Dendritic cell treated with granulocyte-macrophage colony-stimulating factor and Interleukin-4, amounts not matched to agents 40 ng/mL and 50 ng/mL, for 4 days (primary cell): ENCODE measurements around the gene CCDC24.

ENCODE experiments used
- H3K27ac Mint-ChIP-seq: one replicate; pipeline ENCODE4 v1.8.0; 2022; ENCODE audit warnings: mild to moderate bottlenecking, mixed read lengths
- H3K27me3 Mint-ChIP-seq: one replicate; pipeline ENCODE4 v1.8.0; 2022; ENCODE audit warnings: mild to moderate bottlenecking, mixed read lengths
- H3K36me3 Mint-ChIP-seq: one replicate; pipeline ENCODE4 v1.8.0; 2022; ENCODE audit warnings: low read depth, mixed read lengths
- H3K4me1 Mint-ChIP-seq: one replicate; pipeline ENCODE4 v1.8.0; 2022; ENCODE audit warnings: low read depth, mixed read lengths
- H3K4me3 Mint-ChIP-seq: one replicate; pipeline ENCODE4 v1.8.0; 2022; ENCODE audit warnings: mild to moderate bottlenecking, moderate library complexity, mixed read lengths
- H3K9me3 Mint-ChIP-seq: one replicate; pipeline ENCODE4 v1.8.0; 2022; ENCODE audit warnings: mixed read lengths
- intact Hi-C: fragments of 100-400 bp; cut with micrococcal nuclease; formaldehyde crosslinking; loops from one replicate; pipeline ENCODE4 v1.15.0; 2022

CCDC24 gene

GRCh38 chr1:43991476-43992231 is at the start of gene CCDC24:
CCDC24 (plus strand) TSS chr1:43991599; CDS start chr1:43991879, 280 bp downstream.
- intact Hi-C loops, result loop anchor here (2.0 kb wide), 2 partner anchors 17 to 45 kb away; partner anchors contain the start of genes ATP6V0B and IPO13
- peak within 1 kb of the TSS; percentile 92 for H3K4me3 Mint-ChIP-seq
- no peaks in the 10 kb centered on the region for H3K9me3 Mint-ChIP-seq
- peaks cover 9% of the 10 kb centered on the region for H3K27me3 Mint-ChIP-seq
- H3K27ac Mint-ChIP-seq, result peak within 1 kb of the TSS; percentile 83
- peaks cover 29% of the 10 kb centered on the region for H3K4me1 Mint-ChIP-seq
- H3K36me3 Mint-ChIP-seq, result peaks cover 8% of the 10 kb centered on the region

GRCh38 chr1:43942411-43942810 is 49.0 kb upstream of the CCDC24 start:
- peaks cover 48% of the 10 kb centered on the region for H3K4me1 Mint-ChIP-seq
- H3K4me3 Mint-ChIP-seq, result no peak overlapping the region
- intact Hi-C loops, result loop anchor here (10.0 kb wide), 1 partner anchor 92 kb away; the partner anchor contains the start of gene SLC6A9
- H3K27me3 Mint-ChIP-seq, result no peaks in the 10 kb centered on the region
- peak overlapping the region; percentile 56 for H3K27ac Mint-ChIP-seq
- H3K36me3 Mint-ChIP-seq, result peaks cover 21% of the 10 kb centered on the region
- H3K9me3 Mint-ChIP-seq, result no peaks in the 10 kb centered on the region

DNA sequence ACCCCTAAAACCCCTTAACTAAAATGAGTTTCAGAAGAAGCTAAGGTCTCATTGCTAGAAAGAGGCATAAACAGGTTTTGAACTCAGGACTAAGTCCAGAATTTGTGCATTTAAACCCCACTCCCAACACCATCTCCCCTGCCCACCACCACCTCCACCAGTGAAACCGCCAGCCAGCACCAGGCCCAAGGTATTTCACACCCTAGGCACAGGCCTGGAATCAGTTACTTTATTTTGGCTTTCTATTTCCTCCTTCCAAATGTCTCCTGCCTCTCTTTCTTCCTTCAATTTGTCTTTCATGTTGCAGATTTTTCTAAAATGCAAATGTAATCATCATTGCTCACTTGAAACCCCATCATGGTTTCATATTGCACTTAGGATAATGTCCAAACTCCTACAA is 46.5 kb upstream of the CCDC24 start:
- Mint-ChIP-seq H3K9me3 (no peaks in the 10 kb centered on the region), H3K4me3 (no peak overlapping the region), H3K27ac (no peak overlapping the region), H3K36me3 (peaks cover 33% of the 10 kb centered on the region), H3K4me1 (peaks cover 66% of the 10 kb centered on the region), H3K27me3 (no peaks in the 10 kb centered on the region)
- intact Hi-C loops, result loop anchor here (10.0 kb wide), 1 partner anchor 90 kb away; the partner anchor contains the start of gene SLC6A9

- peaks cover 42% of the 10 kb centered on the region for H3K36me3 Mint-ChIP-seq
- intact Hi-C loops, result loop anchor here (1.0 to 10.0 kb wide), 5 partner anchors 9 to 89 kb away; partner anchors contain the start of genes ATP6V0B, CCDC24 and SLC6A9
- peak overlapping the region; percentile 91 for H3K4me3 Mint-ChIP-seq
- H3K9me3 Mint-ChIP-seq, result no peaks in the 10 kb centered on the region
- H3K27me3 Mint-ChIP-seq, result no peaks in the 10 kb centered on the region
- H3K27ac Mint-ChIP-seq, result peak overlapping the region; percentile 93
- peaks cover 72% of the 10 kb centered on the region for H3K4me1 Mint-ChIP-seq
Measured at GRCh38 chr1:43945674-43946235, 45.6 kb upstream of the CCDC24 start.

DNA sequence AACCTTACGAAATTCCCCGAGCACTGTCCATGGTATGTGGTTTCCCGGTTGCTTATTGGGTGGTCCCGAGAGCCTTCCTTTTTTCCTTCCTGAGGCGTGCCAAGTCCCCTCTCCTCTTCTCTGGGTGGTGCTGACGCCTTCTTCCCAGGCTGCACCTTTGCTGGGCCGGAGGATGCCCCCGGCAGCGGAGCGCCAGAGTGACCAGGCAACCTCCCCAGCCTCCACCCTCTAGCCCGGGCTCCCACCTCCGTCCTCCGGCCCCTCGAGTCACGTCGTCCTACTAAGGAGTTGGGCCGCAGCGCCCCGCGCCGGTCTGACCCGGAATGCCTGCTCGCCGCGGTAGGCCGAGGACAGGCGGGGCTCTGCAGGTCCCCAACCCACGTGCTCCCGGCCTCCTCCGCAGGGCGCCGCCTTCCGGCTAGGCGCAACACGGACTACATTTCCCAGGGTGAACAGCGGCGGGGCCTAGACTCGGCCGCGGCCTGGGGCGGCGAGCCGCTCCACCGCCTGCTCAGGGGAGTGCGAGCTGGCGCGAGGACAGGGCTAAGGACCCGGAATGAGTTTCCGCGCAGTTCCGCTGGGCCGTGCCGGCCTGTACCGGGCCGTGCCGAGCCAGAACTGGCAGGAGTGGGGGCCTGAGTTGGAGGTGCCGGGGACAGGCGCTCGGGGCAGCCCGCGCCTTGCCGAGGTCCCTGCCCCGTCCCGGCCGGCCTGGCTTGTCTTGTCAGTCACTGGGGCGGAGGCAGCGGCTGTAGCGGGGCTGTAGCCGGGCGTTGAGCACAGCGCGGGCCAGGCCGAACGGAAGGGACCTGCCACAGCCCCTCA is 45.0 kb upstream of the CCDC24 start, which contains the start of gene IPO13:
Gene IPO13 (plus strand): TSS at position 715 of the 825 bp plus-strand sequence. CDS start 651 bp downstream, outside the sequence.
- Mint-ChIP-seq H3K9me3 (no peaks in the 10 kb centered on the region), H3K4me1 (peaks cover 79% of the 10 kb centered on the region), H3K36me3 (peaks cover 49% of the 10 kb centered on the region), H3K4me3 (peak within 1 kb of the TSS; percentile 91), H3K27ac (peak within 1 kb of the TSS; percentile 93), H3K27me3 (no peaks in the 10 kb centered on the region)
- intact Hi-C loops, result loop anchor here (1.0 to 10.0 kb wide), 5 partner anchors 10 to 88 kb away; partner anchors contain the start of genes ATP6V0B, CCDC24 and SLC6A9

DNA sequence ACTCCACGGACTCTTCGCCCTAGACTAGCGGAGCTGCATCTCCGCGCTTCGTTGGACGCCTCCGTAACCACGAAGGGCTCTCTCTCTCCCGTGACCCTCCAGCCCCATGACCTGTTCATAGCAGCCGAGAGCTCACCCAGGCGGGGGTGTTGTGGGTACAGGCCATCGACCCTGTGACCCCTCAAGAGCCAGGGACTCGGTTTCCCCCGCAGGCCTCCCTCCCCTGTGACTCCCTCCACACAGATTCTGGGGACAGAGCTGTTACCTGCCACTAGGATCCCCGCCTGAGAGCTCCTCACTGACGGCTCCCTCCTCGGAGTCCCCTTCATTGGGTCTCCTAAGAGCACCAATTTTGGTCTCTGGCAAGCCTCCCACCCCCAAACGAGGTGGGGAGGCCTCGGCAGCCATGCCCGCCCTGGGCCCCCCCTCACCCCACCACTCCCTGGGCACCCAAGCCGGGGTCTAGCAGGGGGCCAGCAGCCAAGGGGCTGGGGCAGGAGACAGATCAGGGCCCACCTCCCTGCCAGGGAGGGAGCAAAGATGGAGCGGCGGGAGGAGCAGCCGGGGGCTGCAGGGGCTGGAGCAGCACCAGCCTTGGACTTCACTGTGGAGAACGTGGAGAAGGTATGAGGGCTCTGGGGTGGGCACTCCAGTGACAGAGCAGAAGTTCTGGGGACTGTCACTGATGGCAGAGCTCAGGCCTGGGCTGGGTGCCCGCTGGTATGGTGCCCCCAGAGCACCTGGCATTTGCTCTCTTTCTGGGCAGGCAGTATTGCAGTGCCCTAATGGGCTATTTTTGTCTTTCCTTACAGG is 44.1 kb upstream of the CCDC24 start:
- peak overlapping the region; percentile 93 for H3K27ac Mint-ChIP-seq
- no peaks in the 10 kb centered on the region for H3K27me3 Mint-ChIP-seq
- H3K4me3 Mint-ChIP-seq, result peak overlapping the region; percentile 91
- peaks cover 76% of the 10 kb centered on the region for H3K4me1 Mint-ChIP-seq
- intact Hi-C loops, result loop anchor here (2.0 to 10.0 kb wide), 2 partner anchors 44 to 88 kb away; partner anchors contain the start of genes CCDC24 and SLC6A9
- no peaks in the 10 kb centered on the region for H3K9me3 Mint-ChIP-seq
- peaks cover 53% of the 10 kb centered on the region for H3K36me3 Mint-ChIP-seq

DNA sequence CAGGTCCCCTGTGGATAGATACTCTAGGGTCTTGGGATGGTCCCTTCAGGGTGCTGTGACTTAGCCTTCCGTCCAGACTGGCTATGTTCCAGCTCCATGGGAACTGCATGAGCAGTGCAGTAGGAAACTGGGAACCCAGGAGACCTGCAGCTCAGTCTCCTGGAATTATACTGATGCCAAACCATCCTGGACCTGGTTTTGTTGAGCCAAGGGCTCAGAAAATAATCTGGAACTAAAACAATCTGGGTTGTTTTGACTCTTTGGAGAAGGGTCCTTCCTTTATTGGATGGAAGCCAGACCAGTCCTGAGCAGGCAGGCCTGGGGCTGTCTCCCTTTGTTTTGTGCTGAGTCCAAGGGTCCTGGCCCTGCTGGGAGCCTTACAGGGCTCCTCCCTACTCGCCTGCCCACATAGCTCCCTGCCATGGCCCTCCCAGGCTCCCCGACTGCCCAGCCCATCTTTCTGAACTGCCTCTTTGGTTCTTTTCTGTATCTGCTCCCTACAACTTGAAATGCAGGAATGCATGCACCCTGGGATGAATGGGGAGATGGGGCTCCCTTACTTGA is 43.4 kb upstream of the CCDC24 start:
- Mint-ChIP-seq H3K36me3 (peaks cover 48% of the 10 kb centered on the region), H3K4me3 (peak overlapping the region; percentile 91), H3K9me3 (no peaks in the 10 kb centered on the region), H3K4me1 (peaks cover 69% of the 10 kb centered on the region), H3K27me3 (no peaks in the 10 kb centered on the region), H3K27ac (peak overlapping the region; percentile 93)
- intact Hi-C loops, result loop anchor here (2.0 to 10.0 kb wide), 2 partner anchors 43 to 87 kb away; partner anchors contain the start of genes CCDC24 and SLC6A9

- no peaks in the 10 kb centered on the region for H3K27me3 Mint-ChIP-seq
- no peaks in the 10 kb centered on the region for H3K9me3 Mint-ChIP-seq
- no peak overlapping the region for H3K27ac Mint-ChIP-seq
- peaks cover 47% of the 10 kb centered on the region for H3K36me3 Mint-ChIP-seq
- H3K4me1 Mint-ChIP-seq, result peaks cover 63% of the 10 kb centered on the region
- no peak overlapping the region for H3K4me3 Mint-ChIP-seq
- intact Hi-C loops, result loop anchor here (10.0 kb wide), 1 partner anchor 85 kb away; the partner anchor contains the start of gene SLC6A9
Measured at GRCh38 chr1:43949678-43950077, 41.7 kb upstream of the CCDC24 start.

GRCh38 chr1:43951021-43951985 is 40.1 kb upstream of the CCDC24 start:
- Mint-ChIP-seq H3K9me3 (no peaks in the 10 kb centered on the region), H3K36me3 (peaks cover 57% of the 10 kb centered on the region), H3K27me3 (no peaks in the 10 kb centered on the region), H3K4me3 (no peak overlapping the region), H3K27ac (no peak overlapping the region), H3K4me1 (peaks cover 46% of the 10 kb centered on the region)
- intact Hi-C loops, result no loop called here

- Mint-ChIP-seq H3K4me3 (no peak overlapping the region), H3K9me3 (no peaks in the 10 kb centered on the region), H3K4me1 (peaks cover 38% of the 10 kb centered on the region), H3K27ac (peak overlapping the region; percentile 25), H3K36me3 (peaks cover 63% of the 10 kb centered on the region), H3K27me3 (no peaks in the 10 kb centered on the region)
- intact Hi-C loops, result no loop called here
Measured at GRCh38 chr1:43952731-43953346, 38.6 kb upstream of the CCDC24 start.

DNA sequence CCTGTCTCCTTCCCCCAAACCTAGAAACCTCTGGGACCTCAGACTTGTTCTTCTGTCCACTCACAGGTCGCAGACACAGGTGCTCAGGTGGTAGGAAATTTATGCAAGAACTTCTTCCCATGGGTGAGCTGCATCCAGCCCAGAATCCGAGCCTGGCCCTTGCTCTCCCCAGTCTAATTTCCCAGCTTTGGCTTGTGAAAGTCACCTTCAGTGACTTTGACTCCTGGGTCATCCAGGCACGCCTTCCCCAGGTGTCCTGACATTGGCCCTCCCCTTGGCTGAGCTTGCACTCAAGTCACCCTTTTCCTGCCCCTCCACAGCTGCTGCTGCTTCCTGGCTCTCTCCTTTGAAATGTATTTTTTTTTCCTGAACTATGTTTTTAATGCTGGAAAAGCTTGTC is 38.0 kb upstream of the CCDC24 start:
- Mint-ChIP-seq H3K4me1 (peaks cover 33% of the 10 kb centered on the region), H3K36me3 (peaks cover 68% of the 10 kb centered on the region), H3K27me3 (no peaks in the 10 kb centered on the region), H3K27ac (peak overlapping the region; percentile 25), H3K9me3 (no peaks in the 10 kb centered on the region), H3K4me3 (no peak overlapping the region)
- intact Hi-C loops, result no loop called here
